Stimulated activated CD4-positive, alpha-beta T cell treated with anti-CD3 and anti-CD28 coated beads, Interleukin-1b, Interleukin-23, amount 100 ng/mL, for 1 hour (primary cell): ENCODE data around the gene ERICH6B.

Source experiments
- DNase-seq, 2 donors: peaks; one replicate each; pipeline ENCODE4 v3.0.0-alpha.2; 2020; ENCODE audit warnings: low read depth in 2 of 2

The ERICH6B gene

GRCh38 chr13:45601680-45602079 lies 13.9 kb downstream of the ERICH6B start:
- no peak for DNase-seq

- no peak for DNase-seq
Measured at GRCh38 chr13:45598597-45598996, 16.9 kb downstream of the ERICH6B start.

- DNase-seq = no peak
Measured at GRCh38 chr13:45596800-45597475, 18.6 kb downstream of the ERICH6B start.

- no peak for DNase-seq
Measured at GRCh38 chr13:45595965-45596364, 19.6 kb downstream of the ERICH6B start.

GRCh38 chr13:45594764-45595163 lies 20.8 kb downstream of the ERICH6B start:
- DNase-seq = no peak

GRCh38 chr13:45594227-45594626 lies 21.3 kb downstream of the ERICH6B start:
- DNase-seq = no peak

- no peak for DNase-seq
Measured at GRCh38 chr13:45592758-45593157, 22.8 kb downstream of the ERICH6B start.

- no peak for DNase-seq
Measured at GRCh38 chr13:45590066-45590465, 25.5 kb downstream of the ERICH6B start.

- DNase-seq = no peak
Measured at GRCh38 chr13:45587897-45588296, 27.6 kb downstream of the ERICH6B start.

GRCh38 chr13:45584816-45585215 lies 30.7 kb downstream of the ERICH6B start:
- no peak for DNase-seq

GRCh38 chr13:45582408-45583076 lies 33.0 kb downstream of the ERICH6B start:
- no peak for DNase-seq

- no peak for DNase-seq
Measured at GRCh38 chr13:45576466-45576865, 39.1 kb downstream of the ERICH6B start.

GRCh38 chr13:45575830-45576180 lies 39.7 kb downstream of the ERICH6B start:
- DNase-seq = no peak

- no peak for DNase-seq
Measured at GRCh38 chr13:45575146-45575829, 40.3 kb downstream of the ERICH6B start.

GRCh38 chr13:45565331-45565730 lies 50.2 kb downstream of the ERICH6B start:
- DNase-seq = no peak

- no peak for DNase-seq
Measured at GRCh38 chr13:45564133-45564776, 51.3 kb downstream of the ERICH6B start.

- DNase-seq = no peak
Measured at GRCh38 chr13:45554604-45555109, 60.9 kb downstream of the ERICH6B start.

GRCh38 chr13:45548281-45548680 lies 67.3 kb downstream of the ERICH6B start:
- no peak for DNase-seq

GRCh38 chr13:45546410-45546765 lies 69.2 kb downstream of the ERICH6B start:
- DNase-seq = no peak

GRCh38 chr13:45545686-45546409 lies 69.7 kb downstream of the ERICH6B start:
- DNase-seq = no peak

GRCh38 chr13:45544520-45544919 lies 71.0 kb downstream of the ERICH6B start:
- DNase-seq = no peak

- DNase-seq = no peak
Measured at GRCh38 chr13:45542878-45543277, 72.7 kb downstream of the ERICH6B start.
